Measurements from ENCODE around the gene FGF12.

Gene FGF12

DNA sequence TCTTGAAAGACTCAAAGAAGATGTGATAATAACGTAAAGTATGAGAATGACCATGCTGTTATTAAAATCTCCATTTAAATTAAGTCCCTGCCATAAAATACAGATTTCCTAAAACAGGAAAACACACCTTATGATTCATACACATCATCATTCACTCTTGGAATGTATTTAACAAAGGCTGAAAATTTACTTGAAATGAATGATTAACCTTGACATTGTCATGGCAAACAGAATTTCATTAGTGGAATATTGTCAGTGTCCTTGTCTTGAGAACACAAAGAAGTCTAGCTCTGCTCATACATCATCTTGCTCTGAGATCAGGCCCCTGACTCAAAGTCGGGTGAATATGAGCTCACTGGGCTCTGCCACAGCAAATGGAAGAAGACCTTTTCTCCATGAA lies 313.9 kb downstream of the FGF12 start:
- no peak for DNase-seq (ENCODE audit: low read depth in 2 of 2)

GRCh38 chr3:192410684-192410960 lies 316.7 kb downstream of the FGF12 start:
- DNase-seq (ENCODE audit: low read depth in 2 of 2): no peak

GRCh38 chr3:192409838-192410683 lies 317.3 kb downstream of the FGF12 start:
- no peak for DNase-seq (ENCODE audit: low read depth in 2 of 2)

DNA sequence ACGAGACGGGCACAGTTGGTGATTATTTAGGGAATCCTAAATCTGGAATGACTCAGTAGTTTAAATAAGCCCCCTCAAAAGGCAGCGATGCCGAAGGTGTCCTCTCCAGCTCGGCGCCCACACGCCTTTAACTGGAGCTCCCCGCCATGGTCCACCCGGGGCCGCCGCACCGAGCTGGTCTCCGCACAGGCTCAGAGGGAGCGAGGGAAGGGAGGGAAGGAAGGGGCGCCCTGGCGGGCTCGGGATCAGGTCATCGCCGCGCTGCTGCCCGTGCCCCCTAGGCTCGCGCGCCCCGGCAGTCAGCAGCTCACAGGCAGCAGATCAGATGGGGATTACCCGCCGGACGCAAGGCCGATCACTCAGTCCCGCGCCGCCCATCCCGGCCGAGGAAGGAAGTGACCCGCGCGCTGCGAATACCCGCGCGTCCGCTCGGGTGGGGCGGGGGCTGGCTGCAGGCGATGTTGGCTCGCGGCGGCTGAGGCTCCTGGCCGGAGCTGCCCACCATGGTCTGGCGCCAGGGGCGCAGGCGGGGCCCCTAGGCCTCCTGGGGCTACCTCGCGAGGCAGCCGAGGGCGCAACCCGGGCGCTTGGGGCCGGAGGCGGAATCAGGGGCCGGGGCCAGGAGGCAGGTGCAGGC lies 318.0 kb downstream of the FGF12 start:
- DNase-seq (ENCODE audit: low read depth in 2 of 2): no peak

- no peak for DNase-seq (ENCODE audit: low read depth in 2 of 2)
Observed at GRCh38 chr3:192408647-192409200, 318.6 kb downstream of the FGF12 start.

DNA sequence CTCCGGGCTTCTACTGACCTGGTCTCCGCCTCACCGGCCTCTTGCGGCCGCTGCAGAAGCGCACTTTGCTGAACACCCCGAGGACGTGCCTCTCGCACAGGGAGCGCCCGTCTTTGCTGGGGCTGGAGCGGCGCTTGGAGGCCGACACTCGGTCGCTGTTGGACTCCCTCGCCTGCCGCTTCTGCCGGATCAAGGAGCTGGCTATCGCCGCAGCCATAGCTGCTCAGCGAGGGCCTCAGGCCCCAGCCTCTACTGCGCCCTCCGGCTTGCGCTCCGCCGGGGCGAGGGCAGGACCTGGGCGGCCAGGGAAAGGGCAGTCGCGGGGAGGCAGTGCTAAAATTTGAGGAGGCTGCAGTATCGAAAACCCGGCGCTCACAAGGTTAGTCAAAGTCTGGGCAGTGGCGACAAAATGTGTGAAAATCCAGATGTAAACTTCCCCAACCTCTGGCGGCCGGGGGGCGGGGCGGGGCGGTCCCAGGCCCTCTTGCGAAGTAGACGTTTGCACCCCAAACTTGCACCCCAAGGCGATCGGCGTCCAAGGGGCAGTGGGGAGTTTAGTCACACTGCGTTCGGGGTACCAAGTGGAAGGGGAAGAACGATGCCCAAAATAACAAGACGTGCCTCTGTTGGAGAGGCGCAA lies 319.2 kb downstream of the FGF12 start:
- DNase-seq (ENCODE audit: low read depth in 2 of 2): no peak

GRCh38 chr3:192399767-192400166 lies 327.6 kb downstream of the FGF12 start:
- no peak for DNase-seq (ENCODE audit: low read depth in 2 of 2)

- no peak for DNase-seq (ENCODE audit: low read depth in 2 of 2)
Observed at GRCh38 chr3:192397012-192397411, 330.3 kb downstream of the FGF12 start.

DNA sequence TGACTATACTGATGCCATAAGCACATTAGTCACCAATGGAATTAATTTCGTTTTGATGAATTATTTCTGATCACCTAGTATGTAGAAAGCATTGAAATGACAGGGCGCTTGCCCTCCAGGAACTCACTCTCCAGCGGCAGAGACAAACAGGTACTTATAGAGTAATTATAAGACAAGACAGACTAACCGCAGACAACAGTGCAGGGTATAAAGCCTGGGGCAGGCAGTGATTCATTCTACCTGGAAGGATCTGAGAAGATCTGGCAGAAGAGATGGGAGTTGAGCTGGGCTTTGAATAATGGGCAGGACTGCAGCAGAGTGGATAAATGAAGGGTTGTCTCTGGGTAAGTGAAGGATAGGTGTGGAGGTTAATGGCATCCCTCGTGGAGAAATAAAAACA lies 331.8 kb downstream of the FGF12 start:
- no peak for DNase-seq (ENCODE audit: low read depth in 2 of 2)

DNA sequence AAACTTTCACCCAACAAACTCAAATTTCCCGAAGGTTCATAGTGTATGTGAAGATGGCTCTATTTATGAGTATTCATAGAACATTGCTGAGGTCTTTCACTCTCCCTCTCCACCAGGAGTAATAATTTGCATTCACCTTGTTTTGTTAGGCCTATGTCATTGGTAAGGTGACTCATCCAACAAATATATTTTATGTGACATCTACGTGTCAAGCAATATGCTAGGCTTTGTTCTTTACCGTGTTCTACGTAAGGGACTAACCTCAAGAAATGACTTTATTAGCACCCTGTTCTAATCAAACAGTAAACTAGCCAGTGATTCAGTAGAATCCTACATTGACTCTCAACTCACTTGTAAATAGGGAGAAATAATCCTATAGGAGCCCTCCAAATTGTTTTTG lies 334.4 kb downstream of the FGF12 start:
- DNase-seq (ENCODE audit: low read depth in 2 of 2): no peak

DNA sequence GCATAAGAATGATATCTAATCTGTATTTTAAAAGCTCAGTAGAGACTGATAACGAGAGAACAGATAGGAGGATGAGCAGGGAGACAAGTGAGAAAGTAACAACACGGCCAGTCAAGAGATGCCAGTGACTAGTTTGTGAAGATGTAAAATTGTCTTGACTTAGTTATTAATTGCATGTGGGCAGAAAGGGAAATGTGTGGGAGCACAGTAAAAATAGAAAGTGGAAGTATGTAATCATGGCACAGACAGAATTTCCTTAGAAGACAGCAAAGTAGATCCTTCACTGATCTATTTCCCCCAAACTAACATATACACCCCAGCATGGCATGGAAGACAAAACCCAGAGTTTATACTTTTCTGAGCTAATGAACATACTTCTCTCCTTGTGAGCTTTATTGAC lies 344.5 kb downstream of the FGF12 start:
- DNase-seq (ENCODE audit: low read depth in 2 of 2): no peak

DNA sequence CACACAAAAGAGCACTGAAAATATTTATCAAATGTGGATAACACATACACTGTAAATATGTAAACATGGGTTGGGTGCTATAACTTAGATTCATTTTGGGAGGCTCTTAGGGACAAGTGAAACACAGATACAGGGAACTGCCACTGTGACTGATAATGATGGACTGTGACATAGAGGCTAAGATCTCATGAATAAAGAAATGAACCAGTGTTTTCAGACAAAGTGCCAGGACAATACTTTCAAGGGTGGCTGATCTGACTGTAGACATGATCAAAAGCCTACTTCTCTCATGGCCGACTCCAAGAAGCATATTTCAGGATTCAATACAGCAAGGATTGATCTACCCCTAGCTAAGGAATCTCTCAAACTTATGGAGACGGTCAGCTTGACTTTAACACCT lies 353.8 kb downstream of the FGF12 start:
- no peak for DNase-seq (ENCODE audit: low read depth in 2 of 2)

GRCh38 chr3:192373032-192373431 lies 354.3 kb downstream of the FGF12 start:
- DNase-seq (ENCODE audit: low read depth in 2 of 2): no peak

- no peak for DNase-seq (ENCODE audit: low read depth in 2 of 2)
Observed at GRCh38 chr3:192372616-192373015, 354.7 kb downstream of the FGF12 start.

GRCh38 chr3:192371870-192372400 lies 355.4 kb downstream of the FGF12 start:
- no peak for DNase-seq (ENCODE audit: low read depth in 2 of 2)

GRCh38 chr3:192367616-192368015 lies 359.7 kb downstream of the FGF12 start:
- no peak for DNase-seq (ENCODE audit: low read depth in 2 of 2)

- DNase-seq (ENCODE audit: low read depth in 2 of 2): no peak
Observed at GRCh38 chr3:192366916-192367315, 360.4 kb downstream of the FGF12 start.

- no peak for DNase-seq (ENCODE audit: low read depth in 2 of 2)
Observed at GRCh38 chr3:192365571-192365970, 361.8 kb downstream of the FGF12 start.

- DNase-seq (ENCODE audit: low read depth in 2 of 2): no peak
Observed at GRCh38 chr3:192364316-192364715, 363.0 kb downstream of the FGF12 start.

DNA sequence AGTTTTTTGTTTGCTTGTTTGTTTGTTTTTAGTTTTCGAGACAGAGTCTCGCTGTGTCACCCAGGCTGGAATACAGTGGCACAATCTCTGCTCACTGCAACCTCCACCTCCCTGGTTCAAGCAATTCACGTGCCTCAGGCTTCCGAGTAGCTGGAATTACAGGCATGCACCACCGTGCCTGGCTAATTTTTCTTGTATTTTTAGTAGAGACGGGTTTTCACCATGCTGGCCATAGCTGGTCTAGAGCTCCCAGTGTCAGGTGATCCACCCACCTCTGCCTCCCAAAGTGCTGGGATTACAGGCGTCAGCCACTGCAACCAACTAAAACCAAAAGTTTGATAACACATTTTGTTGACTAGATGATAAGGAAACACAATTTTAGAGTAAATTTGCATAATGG lies 372.7 kb downstream of the FGF12 start:
- no peak for DNase-seq (ENCODE audit: low read depth in 2 of 2)

GRCh38 chr3:192352142-192352541 lies 375.2 kb downstream of the FGF12 start:
- no peak for DNase-seq (ENCODE audit: low read depth in 2 of 2)

DNA sequence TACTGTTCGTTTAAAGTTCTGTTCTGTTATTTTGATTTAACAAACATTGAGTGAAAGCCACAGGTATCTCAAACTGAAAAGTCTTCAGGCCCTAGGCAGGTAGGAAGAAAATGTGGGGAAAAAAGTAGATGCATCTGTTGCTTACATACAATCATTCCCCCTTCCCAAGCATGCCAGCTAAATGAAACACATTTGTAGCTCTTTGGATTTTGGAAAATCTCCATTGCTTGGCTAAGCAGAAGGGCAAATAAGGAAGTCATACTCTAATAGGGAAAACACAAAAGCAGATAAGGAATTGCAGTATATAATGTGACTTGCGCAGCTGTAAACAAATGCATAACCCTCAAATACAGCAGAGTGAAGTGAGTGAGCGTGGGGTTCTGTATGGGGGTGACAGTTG lies 375.9 kb downstream of the FGF12 start:
- DNase-seq (ENCODE audit: low read depth in 2 of 2): no peak

GRCh38 chr3:192340031-192340430 lies 387.3 kb downstream of the FGF12 start:
- DNase-seq (ENCODE audit: low read depth in 2 of 2): no peak
